SU-DHL-6 (cell line): Measurements from ENCODE around the gene WNT3A.

ENCODE experiments used
- CTCF ChIP-seq: fragments of 200-600 bp; sonication (generic); IDR thresholded peaks from one replicate; pipeline ENCODE4 v1.5.1; 2017; ENCODE audit warnings: antibody characterized with exemption, mild to moderate bottlenecking, low read length, moderate library complexity; ENCODE audit not compliant: insufficient read depth, poor library complexity, severe bottlenecking
- EZH2phosphoT487 ChIP-seq: fragments of 200-600 bp; sonication (generic), shearing (Covaris generic); conservative IDR thresholded peaks from 2 replicates; pipeline ENCODE4 v1.6.1; 2018; ENCODE audit warnings: mild to moderate bottlenecking, antibody characterized with exemption, low read length, moderate library complexity, mixed read lengths

GRCh38 chr1:228083871-228084278 is 77.1 kb downstream of the WNT3A start:
- TF ChIP-seq CTCF (no peak), EZH2phosphoT487 (no peak)
